Stimulated activated CD4-positive, alpha-beta T cell treated with anti-CD3 and anti-CD28 coated beads, Interleukin-12 subunit alpha, Interleukin-12 subunit beta, amount 100 ng/mL, for 48 hours (primary cell): ENCODE results near the gene NBEA.
"Not testable (repeated sequence)": the region's sequence is repeated elsewhere in the genome, so short reads cannot be mapped to it uniquely, and the experiment has no call there.

Experiments used
- DNase-seq, 3 donors: peaks; one replicate each; pipeline ENCODE4 v3.0.0-alpha.2; 2020; ENCODE audit warnings: low read depth in 2 of 3, low spot score in 1 of 3

The NBEA gene, protein sequence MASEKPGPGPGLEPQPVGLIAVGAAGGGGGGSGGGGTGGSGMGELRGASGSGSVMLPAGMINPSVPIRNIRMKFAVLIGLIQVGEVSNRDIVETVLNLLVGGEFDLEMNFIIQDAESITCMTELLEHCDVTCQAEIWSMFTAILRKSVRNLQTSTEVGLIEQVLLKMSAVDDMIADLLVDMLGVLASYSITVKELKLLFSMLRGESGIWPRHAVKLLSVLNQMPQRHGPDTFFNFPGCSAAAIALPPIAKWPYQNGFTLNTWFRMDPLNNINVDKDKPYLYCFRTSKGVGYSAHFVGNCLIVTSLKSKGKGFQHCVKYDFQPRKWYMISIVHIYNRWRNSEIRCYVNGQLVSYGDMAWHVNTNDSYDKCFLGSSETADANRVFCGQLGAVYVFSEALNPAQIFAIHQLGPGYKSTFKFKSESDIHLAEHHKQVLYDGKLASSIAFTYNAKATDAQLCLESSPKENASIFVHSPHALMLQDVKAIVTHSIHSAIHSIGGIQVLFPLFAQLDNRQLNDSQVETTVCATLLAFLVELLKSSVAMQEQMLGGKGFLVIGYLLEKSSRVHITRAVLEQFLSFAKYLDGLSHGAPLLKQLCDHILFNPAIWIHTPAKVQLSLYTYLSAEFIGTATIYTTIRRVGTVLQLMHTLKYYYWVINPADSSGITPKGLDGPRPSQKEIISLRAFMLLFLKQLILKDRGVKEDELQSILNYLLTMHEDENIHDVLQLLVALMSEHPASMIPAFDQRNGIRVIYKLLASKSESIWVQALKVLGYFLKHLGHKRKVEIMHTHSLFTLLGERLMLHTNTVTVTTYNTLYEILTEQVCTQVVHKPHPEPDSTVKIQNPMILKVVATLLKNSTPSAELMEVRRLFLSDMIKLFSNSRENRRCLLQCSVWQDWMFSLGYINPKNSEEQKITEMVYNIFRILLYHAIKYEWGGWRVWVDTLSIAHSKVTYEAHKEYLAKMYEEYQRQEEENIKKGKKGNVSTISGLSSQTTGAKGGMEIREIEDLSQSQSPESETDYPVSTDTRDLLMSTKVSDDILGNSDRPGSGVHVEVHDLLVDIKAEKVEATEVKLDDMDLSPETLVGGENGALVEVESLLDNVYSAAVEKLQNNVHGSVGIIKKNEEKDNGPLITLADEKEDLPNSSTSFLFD (N-terminal part only)

DNA sequence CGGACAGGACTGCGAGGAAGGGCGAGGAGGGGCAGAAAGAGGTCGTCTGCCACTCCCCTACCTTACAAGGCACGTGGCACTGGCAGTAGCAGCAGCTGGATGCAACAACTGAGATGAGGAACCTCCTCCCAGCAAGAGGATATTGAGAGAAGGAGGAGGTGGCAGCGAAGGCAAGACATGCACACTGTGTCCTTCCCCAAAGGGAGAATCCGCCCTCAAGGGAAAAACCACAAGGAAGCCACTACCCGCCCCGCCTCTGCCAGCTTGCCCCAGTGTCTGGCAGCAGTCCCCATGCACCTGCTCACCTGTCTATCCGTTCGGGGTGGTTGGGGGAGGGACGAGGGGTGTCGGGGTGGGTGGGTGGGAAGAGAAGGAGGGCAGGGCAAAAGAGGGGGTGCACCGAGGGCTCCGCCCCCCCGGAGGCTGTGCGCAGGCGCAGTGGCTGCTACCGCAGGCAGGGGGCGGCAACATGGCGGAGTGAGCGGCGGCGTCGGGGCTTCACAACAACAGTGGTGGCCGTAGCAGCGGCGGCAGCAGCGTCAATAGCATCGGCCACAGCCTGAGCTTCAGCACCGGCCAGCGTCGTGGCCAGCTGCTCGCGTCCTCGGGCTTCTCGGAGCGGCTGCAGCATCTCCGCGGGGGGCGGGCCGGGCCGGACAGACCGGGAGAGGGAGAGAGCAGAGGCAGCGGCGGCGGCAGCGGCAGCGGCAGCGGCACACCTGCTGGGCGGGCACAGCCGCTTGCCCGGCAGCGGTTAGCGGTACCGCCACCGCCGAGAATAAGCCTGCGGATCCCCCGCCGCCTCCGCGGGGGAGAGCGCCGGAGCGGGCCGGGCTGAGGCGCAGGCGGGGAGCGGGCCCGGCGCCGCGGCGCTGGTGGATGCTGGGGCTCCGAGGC lies at the start of gene NBEA:
Gene NBEA (plus strand): TSS at position 436 of the 897 bp plus-strand sequence. CDS start 551 bp downstream, outside the sequence.
- DNase-seq = peak; percentile 44 to 48 (median 45)

DNA sequence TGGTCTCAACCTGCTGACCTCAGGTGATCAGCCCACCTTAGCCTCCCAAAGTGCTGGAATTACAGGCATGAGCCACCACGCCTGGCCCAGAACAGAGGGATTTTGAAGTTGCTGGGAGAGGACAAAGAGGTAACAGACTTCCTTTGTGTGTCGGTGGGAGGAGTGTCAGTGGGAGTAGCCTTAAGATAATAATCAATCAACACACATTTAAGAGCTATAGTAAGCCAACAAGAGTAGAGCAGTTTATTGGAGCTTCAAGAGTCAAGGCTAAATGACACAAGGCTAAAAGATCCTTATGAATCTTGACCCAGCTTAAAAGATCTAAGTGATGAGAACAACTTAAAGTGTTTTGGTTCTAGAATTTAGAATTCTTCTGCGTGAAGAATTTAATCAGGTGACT lies 47.3 kb upstream of the NBEA start:
- no peak for DNase-seq

DNA sequence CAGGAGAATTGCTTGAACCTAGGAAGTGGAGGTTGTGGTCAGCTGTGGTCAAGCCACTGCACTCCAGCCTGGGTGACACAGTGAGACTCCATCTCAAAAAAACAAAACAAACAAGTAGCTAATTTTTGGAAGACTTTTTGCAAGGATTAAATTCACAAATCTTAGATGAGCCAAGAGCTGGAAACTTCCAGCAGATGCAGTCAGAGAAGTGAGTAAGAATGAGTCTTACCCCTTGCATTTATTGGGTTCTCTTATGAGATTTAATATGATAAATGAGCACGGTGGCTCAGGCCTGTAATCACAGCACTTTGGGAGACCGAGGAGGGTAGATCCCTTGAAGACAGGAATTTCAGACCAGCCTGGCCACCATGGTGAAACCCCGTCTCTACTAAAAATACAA lies 44.9 kb upstream of the NBEA start:
- DNase-seq = no peak

DNA sequence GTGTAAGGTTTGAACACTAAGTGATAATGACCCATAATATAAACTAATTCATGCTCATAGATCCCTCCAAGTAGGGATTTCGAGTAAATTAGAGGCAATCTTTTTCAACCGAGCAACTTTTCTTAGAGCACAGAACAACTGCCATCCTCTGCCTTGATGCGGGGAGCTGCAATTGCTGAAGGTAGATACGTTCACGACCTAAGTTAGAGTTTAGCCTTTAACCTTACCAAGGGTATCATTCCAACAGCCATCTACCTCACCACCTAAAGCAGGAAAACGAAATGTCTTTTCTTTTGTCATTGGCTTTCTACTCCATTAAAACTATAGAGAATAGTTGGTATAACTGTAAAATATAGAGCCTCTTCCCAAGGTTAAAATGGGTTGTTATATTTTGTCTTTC lies 42.2 kb upstream of the NBEA start:
- DNase-seq = no peak

DNA sequence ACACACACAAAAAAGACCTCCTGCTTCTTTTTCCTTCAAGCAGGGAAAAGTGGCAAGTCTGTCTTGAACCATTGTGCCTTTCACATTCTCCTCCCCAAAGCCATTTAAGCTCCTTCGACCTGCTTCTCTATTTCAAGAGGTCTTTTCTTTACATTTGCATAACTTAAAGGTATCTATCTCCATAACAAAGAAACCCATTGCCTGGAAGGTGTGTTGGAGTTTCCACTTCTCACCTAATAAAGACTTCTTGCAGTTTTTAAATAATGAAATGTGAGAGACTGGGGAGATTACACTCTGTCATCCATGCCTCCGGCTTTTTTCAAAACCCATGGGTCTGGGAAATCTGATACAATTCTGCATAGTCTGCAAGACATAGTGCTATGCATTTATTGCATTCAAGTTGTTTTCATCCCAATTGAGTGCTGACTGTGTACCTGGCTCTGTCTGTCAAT lies 41.8 kb upstream of the NBEA start:
- DNase-seq = no peak

DNA sequence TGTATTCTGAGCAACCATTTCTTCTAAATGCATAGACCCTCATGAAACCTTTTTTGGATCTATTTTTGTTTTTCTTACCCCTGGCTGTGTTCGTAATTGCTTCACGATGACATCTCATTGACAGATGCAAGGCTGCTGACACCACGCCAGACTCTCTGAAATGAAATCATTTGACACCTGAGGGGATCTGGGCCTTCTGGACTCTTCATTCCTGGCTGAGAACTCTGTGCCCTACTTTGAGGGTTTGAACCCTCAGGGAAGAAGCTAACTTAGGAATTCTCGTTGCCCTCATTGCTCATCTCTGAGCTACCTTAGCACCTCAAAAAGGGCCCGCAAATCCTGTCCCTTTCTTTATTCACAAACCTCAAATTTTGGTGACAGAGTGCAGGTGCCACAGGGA lies 40.5 kb upstream of the NBEA start:
- no peak for DNase-seq

DNA sequence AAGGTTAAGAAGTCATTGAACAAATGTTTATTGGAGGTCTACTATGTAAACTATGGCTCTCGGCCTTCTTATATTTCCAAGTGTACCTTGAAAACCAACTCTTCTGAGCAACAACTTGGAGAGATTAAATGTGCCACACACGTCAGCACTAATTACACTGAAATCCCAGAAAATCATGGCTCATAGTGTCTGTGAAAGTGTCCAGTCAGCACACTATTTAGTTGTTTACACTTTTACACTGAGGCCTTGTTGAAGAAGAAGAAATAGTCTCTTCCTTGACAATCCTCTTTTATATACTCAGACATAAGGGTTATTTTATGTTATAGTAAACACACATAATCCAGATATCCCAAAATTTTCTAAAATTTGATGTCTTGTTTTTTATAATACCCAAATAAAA lies 30.9 kb upstream of the NBEA start:
- no peak for DNase-seq

DNA sequence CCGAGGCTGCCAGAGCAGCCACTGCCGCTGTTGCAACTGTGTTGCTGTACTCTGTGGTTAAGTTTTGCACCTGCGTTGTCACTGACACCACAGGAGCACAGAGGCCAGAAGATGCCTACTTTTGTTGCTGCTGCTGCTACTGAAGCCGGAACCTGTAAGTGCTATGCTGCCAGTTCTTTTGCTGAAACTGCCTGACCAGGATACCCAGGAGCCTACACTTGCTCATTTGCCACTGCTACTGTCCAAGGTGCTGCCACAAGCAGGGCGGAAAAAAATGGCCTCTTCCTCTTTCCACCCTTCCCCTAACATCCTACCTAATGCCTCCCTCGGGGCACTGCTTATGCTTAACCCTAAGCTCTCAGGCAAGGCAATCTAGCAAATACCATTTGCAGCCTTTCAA lies 29.0 kb upstream of the NBEA start:
- DNase-seq = no peak

DNA sequence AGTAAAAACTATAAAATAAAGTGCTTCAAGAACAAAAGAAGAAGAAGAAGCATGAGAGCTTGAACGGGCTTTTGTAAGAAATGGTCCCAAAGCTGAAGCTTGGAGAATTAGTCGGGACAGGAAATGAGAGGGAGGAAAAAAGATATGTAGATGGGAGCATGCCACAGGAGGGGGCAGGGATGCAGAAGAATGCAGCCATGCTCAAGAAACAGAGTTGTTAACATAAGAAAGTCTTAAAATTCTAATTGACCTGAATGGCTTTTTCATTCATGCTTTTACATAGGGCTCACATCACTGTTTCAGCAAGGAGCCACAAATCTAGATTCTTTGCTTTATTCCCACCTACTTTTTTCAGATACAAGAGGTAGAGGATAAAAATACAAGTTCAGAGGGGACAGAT lies 27.7 kb upstream of the NBEA start:
- DNase-seq = no peak

DNA sequence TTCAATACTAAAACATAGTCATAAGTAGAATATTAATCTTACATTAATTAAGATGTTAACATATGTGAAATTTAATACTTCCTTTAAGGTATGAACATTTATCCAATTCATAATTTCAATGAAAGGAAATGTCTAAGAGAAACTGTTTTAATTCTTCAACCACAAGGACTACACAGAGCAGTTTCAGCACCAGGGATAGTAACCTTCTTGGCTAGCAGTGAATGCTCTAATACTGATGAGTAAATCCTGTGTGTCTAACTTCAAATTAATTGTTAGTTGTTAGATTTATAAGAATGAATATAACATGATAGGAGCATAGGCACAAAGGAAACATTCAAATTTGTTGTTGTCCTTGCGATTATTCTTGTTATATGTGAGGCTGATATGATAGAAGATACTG lies 15.6 kb upstream of the NBEA start:
- DNase-seq = no peak

DNA sequence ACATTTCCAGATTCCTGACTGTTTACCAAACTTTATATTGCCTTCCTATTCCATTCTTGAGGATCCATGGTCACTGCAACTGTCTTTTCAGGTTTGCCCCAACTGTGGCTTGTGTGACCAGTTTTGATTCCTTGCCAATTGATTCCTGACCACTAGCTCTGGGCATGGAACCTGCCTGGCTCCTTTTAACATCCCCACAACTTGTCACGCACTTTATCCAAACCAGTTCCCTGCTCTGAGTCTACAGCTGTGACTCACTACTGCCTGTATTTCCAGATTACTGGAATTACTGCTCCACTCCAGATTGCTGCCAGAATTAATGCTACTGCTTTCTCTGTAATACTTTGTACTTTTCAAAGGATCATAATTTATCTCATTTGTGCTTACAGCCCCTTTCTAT lies 13.4 kb upstream of the NBEA start:
- DNase-seq = not testable (repeated sequence)

DNA sequence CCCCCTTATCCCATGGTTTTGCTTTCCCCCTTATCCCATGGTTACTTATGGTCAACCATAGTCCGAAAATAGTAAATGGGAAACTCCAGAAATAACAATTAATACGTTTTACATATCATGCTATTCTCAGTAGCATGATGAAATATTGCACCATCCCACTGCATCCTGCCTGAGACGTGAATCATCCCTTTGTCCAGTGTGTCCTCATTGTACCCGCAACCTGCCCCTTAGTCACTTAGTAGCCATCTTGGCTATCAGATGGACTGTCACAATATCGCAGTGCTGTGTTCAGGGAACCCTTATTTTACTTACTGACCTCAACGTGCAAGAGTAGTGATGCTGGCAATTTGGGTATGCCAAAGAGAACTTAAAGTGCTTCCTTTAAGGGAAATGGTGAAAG lies 10.5 kb upstream of the NBEA start:
- no peak for DNase-seq

DNA sequence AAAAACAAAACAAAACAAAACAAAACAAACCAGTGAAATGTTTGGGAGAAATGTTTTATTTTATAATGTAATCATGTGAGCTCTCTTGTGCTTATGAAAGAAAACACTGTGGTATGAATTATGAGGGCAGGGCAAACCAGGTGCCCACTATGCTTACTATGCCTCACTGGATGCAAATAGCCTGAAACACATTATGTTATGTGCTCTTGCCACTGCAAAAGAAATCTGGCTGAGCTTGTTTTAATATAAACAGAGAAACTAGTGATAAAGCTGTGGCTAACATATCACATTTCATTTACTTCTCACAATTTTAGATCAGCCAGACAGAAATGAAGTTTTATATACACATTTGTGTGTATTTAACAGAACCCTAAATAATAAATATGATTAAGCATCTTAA lies 8.7 kb upstream of the NBEA start:
- DNase-seq = no peak

DNA sequence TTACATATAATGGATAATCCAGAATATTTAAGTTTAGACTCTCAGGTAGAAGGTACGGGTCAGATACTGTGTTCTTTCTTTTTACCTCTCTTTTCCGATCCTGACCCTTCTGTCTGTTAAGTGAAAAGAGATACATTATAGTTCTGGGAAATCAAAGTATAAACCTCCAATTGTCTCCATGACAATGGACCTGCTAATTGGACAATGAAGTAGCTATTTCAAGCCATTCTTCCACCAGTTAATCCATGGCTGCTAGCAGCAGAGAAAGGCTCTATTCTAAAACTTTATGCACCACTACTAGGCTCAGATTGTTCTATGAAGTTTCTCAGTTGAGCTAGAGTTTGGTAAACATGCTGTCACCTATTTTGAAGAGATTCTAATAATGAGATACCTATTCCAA lies 8.3 kb upstream of the NBEA start:
- DNase-seq = no peak

DNA sequence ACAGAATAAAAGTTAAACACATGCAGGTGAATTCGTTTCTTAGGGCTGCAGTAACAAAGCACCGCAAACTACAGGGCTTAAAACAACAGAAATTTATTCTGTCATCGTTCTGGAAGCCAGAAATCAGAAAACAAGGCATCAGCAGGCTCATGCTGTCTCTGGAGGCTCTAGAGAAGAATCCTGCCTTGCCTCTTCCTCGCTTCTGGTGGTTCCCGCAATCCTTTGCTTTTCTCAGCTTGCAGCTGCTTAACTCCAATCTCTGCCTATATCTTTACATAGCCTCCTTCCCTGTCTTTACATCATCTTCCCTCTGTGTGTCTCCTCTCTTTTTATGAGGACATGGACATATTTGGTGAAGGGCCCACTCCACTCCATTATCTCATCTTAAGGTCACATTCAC lies 6.2 kb upstream of the NBEA start:
- no peak for DNase-seq

DNA sequence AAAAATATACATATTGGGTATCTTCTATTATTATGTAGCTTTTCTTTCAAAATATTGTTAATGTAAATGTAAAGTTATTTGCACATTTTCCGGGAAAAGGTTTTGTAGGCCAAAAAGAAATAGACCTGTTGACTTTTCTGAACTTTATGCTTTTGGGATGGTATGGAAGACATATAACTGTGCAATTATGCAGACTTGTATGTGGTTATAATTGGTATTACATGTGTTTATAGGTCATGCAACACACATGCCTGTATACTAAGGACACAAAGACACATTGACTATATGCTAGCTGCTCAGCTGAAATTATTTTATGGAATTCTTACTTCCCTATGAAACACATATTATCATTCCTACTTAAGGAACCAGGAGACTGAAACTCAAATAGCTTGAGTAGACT lies 2.3 kb upstream of the NBEA start:
- DNase-seq = no peak

DNA sequence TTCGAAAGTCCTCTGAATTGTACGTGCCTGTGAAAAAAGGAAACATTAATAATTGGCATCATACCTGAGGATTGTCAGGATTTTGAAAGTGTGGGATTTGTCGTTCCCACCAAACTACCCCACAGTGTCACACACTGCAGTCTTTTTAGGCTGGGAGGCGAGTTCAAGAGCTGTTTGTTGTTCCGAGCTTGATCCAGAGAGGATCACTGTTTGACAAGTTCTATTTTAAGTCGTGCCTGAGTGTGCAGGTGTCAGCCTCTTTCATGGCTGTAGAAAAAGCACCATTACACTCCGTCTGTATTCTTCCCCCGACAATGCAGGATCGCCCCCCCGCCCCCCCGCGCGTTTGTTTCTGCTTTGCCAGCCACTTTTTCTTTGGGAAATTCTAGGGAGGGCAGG lies 635 bp upstream of the NBEA start:
- DNase-seq = no peak

DNA sequence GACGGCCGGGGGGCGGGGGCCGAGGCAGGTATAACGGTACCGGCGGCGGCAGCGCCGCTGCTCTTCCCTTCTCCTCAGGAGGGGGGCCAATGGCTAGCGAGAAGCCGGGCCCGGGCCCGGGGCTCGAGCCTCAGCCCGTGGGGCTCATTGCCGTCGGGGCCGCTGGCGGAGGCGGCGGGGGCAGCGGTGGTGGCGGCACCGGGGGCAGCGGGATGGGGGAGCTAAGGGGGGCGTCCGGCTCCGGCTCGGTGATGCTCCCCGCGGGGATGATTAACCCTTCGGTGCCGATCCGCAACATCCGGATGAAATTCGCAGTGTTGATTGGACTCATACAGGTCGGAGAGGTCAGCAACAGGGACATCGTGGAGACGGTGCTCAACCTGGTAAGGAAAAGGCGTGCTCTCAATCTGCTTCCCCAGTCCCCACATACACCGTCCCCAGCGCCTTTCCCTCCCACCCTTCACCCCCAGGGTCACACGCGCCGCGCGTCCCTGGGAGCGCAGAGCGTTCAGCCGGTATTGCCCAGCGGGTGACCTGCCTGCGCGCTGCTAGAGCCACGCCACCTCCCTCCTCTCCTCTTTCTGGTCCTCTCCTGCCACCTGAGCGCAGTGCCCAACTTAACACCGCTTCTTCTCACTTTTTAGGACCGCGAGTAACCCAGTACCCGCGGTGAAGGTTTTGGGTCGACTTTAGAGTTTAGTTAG lies 814 bp downstream of the NBEA start:
- DNase-seq = peak in 1 of 3 donors; percentile 0

DNA sequence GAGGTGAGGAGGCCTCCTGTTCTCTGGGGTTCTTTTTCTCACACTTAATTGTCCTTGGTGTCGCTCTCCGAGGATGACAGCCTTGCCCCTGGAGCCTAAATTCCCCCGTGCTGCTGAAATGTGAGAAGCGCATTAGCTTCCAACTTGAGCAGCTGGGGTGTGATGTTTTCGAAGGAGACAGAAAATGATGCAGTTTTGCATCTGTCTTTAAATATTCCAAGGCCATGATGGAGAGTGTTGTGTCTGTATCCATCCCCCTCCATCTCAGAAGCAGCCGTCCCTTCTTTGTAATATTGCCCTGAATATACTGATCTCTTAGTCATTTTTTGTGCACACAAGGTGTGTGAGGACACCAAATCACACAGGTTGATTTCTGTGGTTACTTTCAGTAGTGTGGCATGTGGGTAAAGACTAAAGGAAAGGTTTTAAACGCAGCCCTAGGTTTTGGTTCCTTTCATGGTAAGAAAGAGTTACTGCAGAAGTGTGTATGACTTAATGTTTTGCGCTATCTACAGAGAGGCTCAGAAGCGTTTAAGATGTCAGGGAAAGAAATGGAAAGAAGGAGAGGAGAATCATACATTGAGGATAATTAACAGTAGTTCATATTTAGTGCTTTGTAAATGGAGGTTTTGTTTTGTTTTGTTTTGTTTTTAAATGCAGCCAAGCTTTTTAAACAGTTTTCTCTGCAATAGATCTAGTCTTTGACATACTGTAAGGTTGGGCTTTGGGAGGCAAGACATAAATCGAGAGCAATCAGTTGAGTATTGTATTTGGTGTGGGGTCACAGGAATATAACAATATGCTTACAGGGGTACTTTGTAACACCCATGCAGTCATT lies 1.6 kb downstream of the NBEA start:
- DNase-seq = peak in 1 of 3 donors; percentile 0
